Measurements from ENCODE around the gene NKG7. TPM values are rescaled to one million over a fixed set of nuclear protein-coding genes. Genes with fewer than 3 reads are reported as not detected.

The NKG7 gene
- total and polyA plus RNA-seq, 2 donors, result 10.5 to 11.6 TPM

GRCh38 chr19:51377422-51377821 lies 5.0 kb upstream of the NKG7 start:
- Histone ChIP-seq H3K9me3 (ENCODE audit: control insufficient read depth in 2 of 2, insufficient read depth in 1 of 2, low read length in 1 of 2) (peaks cover 0 to 10% of the 10 kb centered on the region in 2 donors), H3K27me3 (ENCODE audit: control insufficient read depth in 2 of 2, insufficient read depth in 1 of 2, low read length in 1 of 2) (no peaks in the 10 kb centered on the region), H3K36me3 (ENCODE audit: control insufficient read depth in 2 of 2, insufficient read depth in 2 of 2, low read length in 1 of 2) (no peaks in the 10 kb centered on the region), H3K4me1 (ENCODE audit: control insufficient read depth in 2 of 2, insufficient read depth in 2 of 2, low read length in 2 of 2) (peaks cover 11 to 39% of the 10 kb centered on the region in 2 donors), H3K4me3 (ENCODE audit: low read length in 2 of 2) (no peak overlapping the region), H3K27ac (ENCODE audit: low read depth in 1 of 2, low read length in 1 of 2) (no peak overlapping the region)
- no peak for DNase-seq (ENCODE audit: low read depth in 6 of 9, low spot score in 9 of 9)
- WGBS, result 39% methylated on average over 2 of the region's 2 CpGs

- Histone ChIP-seq H3K9me3 (ENCODE audit: control insufficient read depth in 2 of 2, insufficient read depth in 1 of 2, low read length in 1 of 2) (peaks cover 0 to 4% of the 10 kb centered on the region in 2 donors), H3K27ac (ENCODE audit: low read depth in 1 of 2, low read length in 1 of 2) (no peak overlapping the region), H3K36me3 (ENCODE audit: control insufficient read depth in 2 of 2, insufficient read depth in 2 of 2, low read length in 1 of 2) (no peaks in the 10 kb centered on the region), H3K4me1 (ENCODE audit: control insufficient read depth in 2 of 2, insufficient read depth in 2 of 2, low read length in 2 of 2) (peaks cover 16 to 55% of the 10 kb centered on the region in 2 donors), H3K4me3 (ENCODE audit: low read length in 2 of 2) (no peak overlapping the region), H3K27me3 (ENCODE audit: control insufficient read depth in 2 of 2, insufficient read depth in 1 of 2, low read length in 1 of 2) (no peaks in the 10 kb centered on the region)
- peak in 2 of 9 donors; percentile 42 to 66 for DNase-seq (ENCODE audit: low read depth in 6 of 9, low spot score in 9 of 9)
- WGBS, result 37% methylated on average over 11 of the region's 11 CpGs
Observed at GRCh38 chr19:51375504-51376221, 3.2 kb upstream of the NKG7 start.

GRCh38 chr19:51372021-51372648 lies 319 bp downstream of the NKG7 start:
- Histone ChIP-seq H3K27ac (ENCODE audit: low read depth in 1 of 2, low read length in 1 of 2) (peak overlapping the region; percentile 21 to 71), H3K36me3 (ENCODE audit: control insufficient read depth in 2 of 2, insufficient read depth in 2 of 2, low read length in 1 of 2) (no peaks in the 10 kb centered on the region), H3K27me3 (ENCODE audit: control insufficient read depth in 2 of 2, insufficient read depth in 1 of 2, low read length in 1 of 2) (no peaks in the 10 kb centered on the region), H3K4me1 (ENCODE audit: control insufficient read depth in 2 of 2, insufficient read depth in 2 of 2, low read length in 2 of 2) (peaks cover 20 to 64% of the 10 kb centered on the region in 2 donors), H3K9me3 (ENCODE audit: control insufficient read depth in 2 of 2, insufficient read depth in 1 of 2, low read length in 1 of 2) (no peaks in the 10 kb centered on the region), H3K4me3 (ENCODE audit: low read length in 2 of 2) (peak overlapping the region in 1 of 2 donors; percentile 4)
- no peak for DNase-seq (ENCODE audit: low read depth in 6 of 9, low spot score in 9 of 9)
- WGBS, result 87% methylated on average over 18 of the region's 18 CpGs

GRCh38 chr19:51371186-51371690 lies 1.2 kb downstream of the NKG7 start:
- Histone ChIP-seq H3K36me3 (ENCODE audit: control insufficient read depth in 2 of 2, insufficient read depth in 2 of 2, low read length in 1 of 2) (no peaks in the 10 kb centered on the region), H3K27me3 (ENCODE audit: control insufficient read depth in 2 of 2, insufficient read depth in 1 of 2, low read length in 1 of 2) (no peaks in the 10 kb centered on the region), H3K4me1 (ENCODE audit: control insufficient read depth in 2 of 2, insufficient read depth in 2 of 2, low read length in 2 of 2) (peaks cover 20 to 63% of the 10 kb centered on the region in 2 donors), H3K9me3 (ENCODE audit: control insufficient read depth in 2 of 2, insufficient read depth in 1 of 2, low read length in 1 of 2) (no peaks in the 10 kb centered on the region), H3K4me3 (ENCODE audit: low read length in 2 of 2) (no peak overlapping the region), H3K27ac (ENCODE audit: low read depth in 1 of 2, low read length in 1 of 2) (no peak overlapping the region)
- no peak for DNase-seq (ENCODE audit: low read depth in 6 of 9, low spot score in 9 of 9)
- 97% methylated on average over 8 of the region's 8 CpGs for WGBS

- WGBS, result 96% methylated on average over 4 of the region's 4 CpGs
- no peak for DNase-seq (ENCODE audit: low read depth in 6 of 9, low spot score in 9 of 9)
- no peak overlapping the region for H3K27ac ChIP-seq (ENCODE audit: low read depth in 1 of 2, low read length in 1 of 2)
- H3K4me3 ChIP-seq (ENCODE audit: low read length in 2 of 2), result no peak overlapping the region
- no peaks in the 10 kb centered on the region for H3K27me3 ChIP-seq (ENCODE audit: control insufficient read depth in 2 of 2, insufficient read depth in 1 of 2, low read length in 1 of 2)
- no peaks in the 10 kb centered on the region for H3K9me3 ChIP-seq (ENCODE audit: control insufficient read depth in 2 of 2, insufficient read depth in 1 of 2, low read length in 1 of 2)
- H3K4me1 ChIP-seq (ENCODE audit: control insufficient read depth in 2 of 2, insufficient read depth in 2 of 2, low read length in 2 of 2), result peaks cover 16 to 61% of the 10 kb centered on the region in 2 donors
- H3K36me3 ChIP-seq (ENCODE audit: control insufficient read depth in 2 of 2, insufficient read depth in 2 of 2, low read length in 1 of 2), result no peaks in the 10 kb centered on the region
Observed at GRCh38 chr19:51370230-51370629, 2.2 kb downstream of the NKG7 start.

GRCh38 chr19:51368366-51369282 lies 3.8 kb downstream of the NKG7 start, which contains the start of gene CLDND2:
Gene CLDND2 (minus strand): TSS chr19:51369003. CDS start chr19:51368577, 426 bp downstream.
- H3K27me3 ChIP-seq (ENCODE audit: control insufficient read depth in 2 of 2, insufficient read depth in 1 of 2, low read length in 1 of 2), result no peaks in the 10 kb centered on the region
- WGBS, result 62% methylated on average over 23 of the region's 23 CpGs
- peak in 1 of 9 donors; percentile 31 for DNase-seq (ENCODE audit: low read depth in 6 of 9, low spot score in 9 of 9)
- no peaks in the 10 kb centered on the region for H3K36me3 ChIP-seq (ENCODE audit: control insufficient read depth in 2 of 2, insufficient read depth in 2 of 2, low read length in 1 of 2)
- H3K4me3 ChIP-seq (ENCODE audit: low read length in 2 of 2), result peak within 1 kb of the TSS; percentile 69 to 85
- peaks cover 16 to 70% of the 10 kb centered on the region in 2 donors for H3K4me1 ChIP-seq (ENCODE audit: control insufficient read depth in 2 of 2, insufficient read depth in 2 of 2, low read length in 2 of 2)
- H3K9me3 ChIP-seq (ENCODE audit: control insufficient read depth in 2 of 2, insufficient read depth in 1 of 2, low read length in 1 of 2), result no peaks in the 10 kb centered on the region
- peak within 1 kb of the TSS; percentile 80 to 83 for H3K27ac ChIP-seq (ENCODE audit: low read depth in 1 of 2, low read length in 1 of 2)

GRCh38 chr19:51367565-51368365 lies 4.7 kb downstream of the NKG7 start:
- Histone ChIP-seq H3K36me3 (ENCODE audit: control insufficient read depth in 2 of 2, insufficient read depth in 2 of 2, low read length in 1 of 2) (no peaks in the 10 kb centered on the region), H3K9me3 (ENCODE audit: control insufficient read depth in 2 of 2, insufficient read depth in 1 of 2, low read length in 1 of 2) (no peaks in the 10 kb centered on the region), H3K27me3 (ENCODE audit: control insufficient read depth in 2 of 2, insufficient read depth in 1 of 2, low read length in 1 of 2) (no peaks in the 10 kb centered on the region), H3K27ac (ENCODE audit: low read depth in 1 of 2, low read length in 1 of 2) (peak overlapping the region; percentile 80 to 88), H3K4me3 (ENCODE audit: low read length in 2 of 2) (peak overlapping the region; percentile 69 to 85), H3K4me1 (ENCODE audit: control insufficient read depth in 2 of 2, insufficient read depth in 2 of 2, low read length in 2 of 2) (peaks cover 15 to 67% of the 10 kb centered on the region in 2 donors)
- peak; percentile 77 to 96 (median 91) for DNase-seq (ENCODE audit: low read depth in 6 of 9, low spot score in 9 of 9)
- under 1% methylated on average over 64 of the region's 64 CpGs for WGBS

GRCh38 chr19:51367255-51367564 lies 5.2 kb downstream of the NKG7 start:
- H3K27me3 ChIP-seq (ENCODE audit: control insufficient read depth in 2 of 2, insufficient read depth in 1 of 2, low read length in 1 of 2), result no peaks in the 10 kb centered on the region
- under 1% methylated on average over 15 of the region's 15 CpGs for WGBS
- peak overlapping the region; percentile 69 to 85 for H3K4me3 ChIP-seq (ENCODE audit: low read length in 2 of 2)
- DNase-seq (ENCODE audit: low read depth in 6 of 9, low spot score in 9 of 9), result no peak
- no peaks in the 10 kb centered on the region for H3K36me3 ChIP-seq (ENCODE audit: control insufficient read depth in 2 of 2, insufficient read depth in 2 of 2, low read length in 1 of 2)
- no peaks in the 10 kb centered on the region for H3K9me3 ChIP-seq (ENCODE audit: control insufficient read depth in 2 of 2, insufficient read depth in 1 of 2, low read length in 1 of 2)
- peaks cover 13 to 67% of the 10 kb centered on the region in 2 donors for H3K4me1 ChIP-seq (ENCODE audit: control insufficient read depth in 2 of 2, insufficient read depth in 2 of 2, low read length in 2 of 2)
- peak overlapping the region; percentile 77 to 88 for H3K27ac ChIP-seq (ENCODE audit: low read depth in 1 of 2, low read length in 1 of 2)
